Body of pancreas (tissue), 4 donors: ENCODE data around the gene ERMAP. TPM values are rescaled to one million over a fixed set of nuclear protein-coding genes. Genes with fewer than 3 reads are reported as not detected.

Source experiments
- ATAC-seq: fragments of 150-250 bp; one replicate; pipeline ENCODE4 v1.9.1; 2016
- DNase-seq, 4 donors: peaks; one replicate each; pipeline ENCODE4 v3.0.0-alpha.2; 2019
- H3K27ac ChIP-seq, 4 donors: fragments of 200-600 bp; sonication (generic); 1 replicate in 3 of 4; 2 replicates in 1 of 4; pipeline versions ENCODE4 v1.5.1 to v1.6.1; 2016 to 2019; ENCODE audit warnings: mild to moderate bottlenecking in 1 of 4, mixed read lengths in 1 of 4, moderate library complexity in 1 of 4
- H3K27me3 ChIP-seq, 2 donors: fragments of 200-600 bp; sonication (generic); one replicate each; pipeline ENCODE4 v1.6.0; 2016; ENCODE audit warnings: mild to moderate bottlenecking in 1 of 2
- H3K36me3 ChIP-seq, 2 donors: fragments of 200-600 bp; sonication (generic); replicated peaks in 1 of 2; 2 replicates each; pipeline ENCODE4 v1.5.1; 2016; ENCODE audit warnings: low read depth in 2 of 2; ENCODE audit not compliant: insufficient read depth in 1 of 2
- H3K4me1 ChIP-seq: fragments of 200-600 bp; sonication (generic); one replicate; pipeline ENCODE4 v1.6.0; 2016
- H3K4me3 ChIP-seq, 2 donors: fragments of 200-600 bp; sonication (generic); 1 replicate in 1 of 2; 2 replicates in 1 of 2; pipeline ENCODE4 v1.5.1; 2016 to 2019
- H3K9me3 ChIP-seq, 3 donors: fragments of 200-600 bp; sonication (generic); 1 replicate in 2 of 3; 2 replicates in 1 of 3; pipeline ENCODE4 v1.5.1; 2016
- POLR2A ChIP-seq, 3 donors: fragments of 450-650 bp; IDR thresholded peaks; one replicate each; pipeline ENCODE4 v1.6.1; 2016; ENCODE audit warnings: antibody characterized with exemption in 3 of 3, mild to moderate bottlenecking in 2 of 3
- WGBS, 2 donors: methylation state at CpG; one replicate each; pipeline ENCODE4 v1.1.5; 2017; 5-methylcytosine and 5-hydroxymethylcytosine counted together
- intact Hi-C: fragments of 100-400 bp; cut with DNase I; formaldehyde crosslinking; loops from one replicate; pipeline ENCODE4 v1.15.1; 2023
- total RNA-seq, 2 donors: library from RNA; depleted of rRNA; stranded (reverse); fragments of >200 nt; gene quantifications; one replicate each; pipeline ENCODE4 v1.1.0, GENCODE V29; 2016
- TF ChIP-seq, protein P1 (sequence below), 7 experiments: fragments of 450-650 bp in 4 of 7; fragments of 200-600 bp in 3 of 7; sonication (generic) in 3 of 7; IDR thresholded peaks; one replicate each; pipeline ENCODE4 v1.5.1; 2016 to 2019; ENCODE audit warnings: antibody characterized with exemption in 7 of 7

Gene ERMAP
- total RNA-seq, 2 donors from 2014 or later: 8.8 to 11.9 TPM

DNA sequence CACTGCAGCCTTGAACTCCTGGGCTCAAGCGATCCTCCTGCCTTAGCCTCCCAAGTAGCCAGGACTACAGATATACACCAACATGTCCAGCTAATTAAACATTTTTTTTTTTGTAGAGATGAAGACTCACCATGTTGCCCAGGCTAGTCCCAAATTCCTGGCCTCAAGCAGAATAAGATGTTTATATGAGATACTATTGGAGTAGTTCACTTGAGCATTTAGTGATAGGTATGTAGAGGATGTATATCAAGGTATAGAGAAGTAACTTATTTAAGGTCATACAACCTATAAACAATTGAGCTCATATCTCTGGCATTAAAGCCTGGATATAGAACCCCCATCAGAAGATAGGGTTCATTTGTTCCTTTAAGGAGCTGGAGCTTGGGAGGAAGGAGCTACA lies 36.7 kb upstream of the ERMAP start:
- Histone ChIP-seq H3K9me3 (no peaks in the 10 kb centered on the region), H3K27me3 (no peaks in the 10 kb centered on the region), H3K36me3 (peaks cover 0 to 3% of the 10 kb centered on the region in 2 donors), H3K4me1 (peaks cover 5% of the 10 kb centered on the region), H3K4me3 (no peak overlapping the region), H3K27ac (no peak overlapping the region)
- WGBS, 2 donors: 91 to 100% methylated on average over 1 of the region's 1 CpG
- DNase-seq (no peak), ATAC-seq (no peak)
- no peak for TF ChIP-seq POLR2A (IDR thresholded peaks at IDR 0.05)
- TF ChIP-seq, protein P1, sequence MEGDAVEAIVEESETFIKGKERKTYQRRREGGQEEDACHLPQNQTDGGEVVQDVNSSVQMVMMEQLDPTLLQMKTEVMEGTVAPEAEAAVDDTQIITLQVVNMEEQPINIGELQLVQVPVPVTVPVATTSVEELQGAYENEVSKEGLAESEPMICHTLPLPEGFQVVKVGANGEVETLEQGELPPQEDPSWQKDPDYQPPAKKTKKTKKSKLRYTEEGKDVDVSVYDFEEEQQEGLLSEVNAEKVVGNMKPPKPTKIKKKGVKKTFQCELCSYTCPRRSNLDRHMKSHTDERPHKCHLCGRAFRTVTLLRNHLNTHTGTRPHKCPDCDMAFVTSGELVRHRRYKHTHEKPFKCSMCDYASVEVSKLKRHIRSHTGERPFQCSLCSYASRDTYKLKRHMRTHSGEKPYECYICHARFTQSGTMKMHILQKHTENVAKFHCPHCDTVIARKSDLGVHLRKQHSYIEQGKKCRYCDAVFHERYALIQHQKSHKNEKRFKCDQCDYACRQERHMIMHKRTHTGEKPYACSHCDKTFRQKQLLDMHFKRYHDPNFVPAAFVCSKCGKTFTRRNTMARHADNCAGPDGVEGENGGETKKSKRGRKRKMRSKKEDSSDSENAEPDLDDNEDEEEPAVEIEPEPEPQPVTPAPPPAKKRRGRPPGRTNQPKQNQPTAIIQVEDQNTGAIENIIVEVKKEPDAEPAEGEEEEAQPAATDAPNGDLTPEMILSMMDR (IDR thresholded peaks at IDR 0.05): no peak
- intact Hi-C loops: no loop called here

DNA sequence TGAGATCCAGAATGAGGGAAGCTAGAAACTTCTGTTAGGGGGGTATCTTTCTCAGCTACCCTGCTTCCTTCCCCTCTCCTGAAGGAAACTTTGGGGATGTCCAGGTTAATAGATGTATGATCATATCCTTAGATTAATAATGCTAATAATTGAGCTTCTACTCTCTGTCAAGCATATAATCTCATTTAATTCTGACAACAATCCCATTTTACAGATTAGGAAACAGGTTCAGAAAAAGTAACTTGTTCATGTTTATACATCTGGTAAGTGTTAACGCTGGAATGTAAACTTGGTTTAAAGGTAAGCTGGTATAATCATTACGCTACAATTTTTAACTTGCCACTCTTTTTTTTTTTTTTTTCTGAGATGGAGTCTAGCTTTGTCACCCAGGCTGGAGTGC lies 33.8 kb upstream of the ERMAP start:
- Histone ChIP-seq H3K9me3 (no peaks in the 10 kb centered on the region), H3K36me3 (no peaks in the 10 kb centered on the region), H3K27ac (no peak overlapping the region), H3K27me3 (no peaks in the 10 kb centered on the region), H3K4me3 (no peak overlapping the region), H3K4me1 (peaks cover 9% of the 10 kb centered on the region)
- 94 to 96% methylated on average over 2 of the region's 2 CpGs for WGBS, 2 donors
- no peak for TF ChIP-seq POLR2A (IDR thresholded peaks at IDR 0.05)
- TF ChIP-seq, protein P1 (IDR thresholded peaks at IDR 0.05): no peak
- no peak for DNase-seq
- ATAC-seq: no peak
- intact Hi-C loops: no loop called here

DNA sequence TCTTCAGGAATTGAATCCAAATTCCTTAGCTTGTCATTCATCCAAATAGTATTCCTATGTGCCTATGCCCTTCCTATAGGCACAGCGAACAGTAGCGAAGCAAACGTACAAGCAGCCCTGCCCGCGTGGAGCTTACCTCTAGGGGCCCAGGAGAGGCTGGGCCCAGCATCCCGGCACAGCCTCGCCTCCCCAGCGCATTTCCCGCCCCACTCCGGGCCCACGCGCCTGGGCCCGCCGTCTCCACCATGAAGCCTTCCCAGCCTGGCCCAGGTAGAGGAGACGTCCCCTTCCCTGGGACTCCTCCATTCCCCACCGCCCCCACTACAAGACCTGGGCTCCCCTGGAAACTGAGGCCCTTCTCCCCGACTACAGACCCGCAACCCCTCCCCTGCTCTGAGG lies 32.4 kb upstream of the ERMAP start:
- WGBS, 2 donors: 76 to 94% methylated on average over 13 to 17 of the region's 18 CpGs
- no peak for ATAC-seq
- H3K4me3 ChIP-seq: no peak overlapping the region
- H3K27me3 ChIP-seq: no peaks in the 10 kb centered on the region
- no peak overlapping the region for H3K27ac ChIP-seq
- no peaks in the 10 kb centered on the region for H3K9me3 ChIP-seq
- H3K36me3 ChIP-seq: no peaks in the 10 kb centered on the region
- DNase-seq: no peak
- intact Hi-C loops: no loop called here
- peaks cover 9% of the 10 kb centered on the region for H3K4me1 ChIP-seq
- TF ChIP-seq POLR2A (IDR thresholded peaks at IDR 0.05): no peak
- TF ChIP-seq, protein P1 (IDR thresholded peaks at IDR 0.05): no peak

DNA sequence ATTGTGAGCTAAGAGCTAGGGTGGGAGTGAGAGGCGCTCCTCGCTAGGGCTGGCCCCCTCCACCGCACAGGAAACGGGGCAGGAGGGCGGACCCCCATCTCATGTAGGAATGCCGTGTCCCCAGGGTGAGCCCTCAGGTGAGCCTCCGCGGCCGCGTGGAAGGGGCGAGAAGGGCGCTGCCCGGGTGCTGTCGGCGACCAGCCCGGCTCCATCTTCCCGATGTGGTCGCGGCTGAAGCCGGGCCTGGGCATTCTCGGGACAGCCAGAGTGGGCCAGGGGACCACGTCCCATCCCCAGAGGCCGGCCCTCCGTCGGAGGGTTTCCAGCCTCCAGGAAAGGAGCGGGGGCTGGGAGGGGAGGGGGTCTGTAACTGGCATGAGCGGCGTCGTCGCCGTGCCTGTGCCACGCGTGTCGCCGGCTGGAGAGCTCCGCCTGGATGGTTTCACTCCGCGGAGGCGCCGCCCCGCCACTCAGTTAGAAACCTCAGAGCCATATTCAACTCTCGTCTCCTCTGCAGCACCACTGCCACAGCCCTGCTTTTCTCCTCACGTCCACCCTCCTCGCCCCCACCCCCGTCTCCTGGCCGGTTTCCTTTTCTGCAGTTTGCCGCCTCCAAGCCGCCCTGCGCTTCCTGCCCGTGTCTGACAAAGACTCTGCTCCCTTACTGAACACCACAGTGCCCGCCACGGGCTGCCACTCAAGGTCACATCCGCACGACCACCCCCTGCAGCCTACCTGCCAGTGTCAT lies 31.8 kb upstream of the ERMAP start, which contains the start of gene TMEM269:
Gene TMEM269, plus strand, starts transcription at position 46 of the 748 bp plus-strand sequence. CDS start 4,903 bp downstream, outside the sequence.
- DNase-seq: peak in 2 of 4 donors; percentile 10 to 20
- Histone ChIP-seq H3K9me3 (no peaks in the 10 kb centered on the region), H3K4me1 (peaks cover 9% of the 10 kb centered on the region), H3K27me3 (no peaks in the 10 kb centered on the region), H3K27ac (no peak within 1 kb of the TSS), H3K4me3 (no peak within 1 kb of the TSS), H3K36me3 (no peaks in the 10 kb centered on the region)
- ATAC-seq: peak; percentile 31
- intact Hi-C loops: no loop called here
- WGBS, 2 donors: 5 to 17% methylated on average over 30 to 52 of the region's 54 CpGs
- no peak for TF ChIP-seq POLR2A (IDR thresholded peaks at IDR 0.05)
- TF ChIP-seq, protein P1 (IDR thresholded peaks at IDR 0.05): no peak

DNA sequence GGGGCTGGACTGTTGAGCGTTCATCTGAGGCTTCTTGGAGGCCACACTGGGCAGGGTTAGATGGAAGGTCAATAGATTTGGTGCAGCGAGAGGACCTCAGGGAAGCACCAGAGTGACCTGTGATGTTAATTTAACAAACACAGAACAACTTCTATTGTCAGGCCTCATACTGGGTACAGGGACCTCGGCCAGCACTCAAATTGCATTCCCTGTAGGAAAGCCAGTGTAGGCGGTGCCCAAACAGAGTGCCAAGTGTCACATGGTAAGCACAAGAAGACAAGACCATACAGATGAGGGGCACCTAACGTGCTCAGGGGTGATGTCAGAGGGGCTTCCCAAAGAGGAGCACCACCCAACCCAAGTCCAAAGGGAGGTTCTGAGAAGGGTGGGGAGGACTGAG lies 30.8 kb upstream of the ERMAP start:
- DNase-seq (no peak), ATAC-seq (no peak)
- Histone ChIP-seq H3K36me3 (no peaks in the 10 kb centered on the region), H3K4me1 (peaks cover 9% of the 10 kb centered on the region), H3K27me3 (no peaks in the 10 kb centered on the region), H3K9me3 (no peaks in the 10 kb centered on the region), H3K4me3 (no peak overlapping the region), H3K27ac (no peak overlapping the region)
- TF ChIP-seq, protein P1 (IDR thresholded peaks at IDR 0.05): no peak
- no peak for TF ChIP-seq POLR2A (IDR thresholded peaks at IDR 0.05)
- intact Hi-C loops: no loop called here
- 84 to 96% methylated on average over 5 of the region's 5 CpGs for WGBS, 2 donors
